HG03342 (cell line): ENCODE results near the gene PTPN14.
"Not testable (repeated sequence)": the region's sequence is repeated elsewhere in the genome, so short reads cannot be mapped to it uniquely, and the experiment has no call there.

Source experiments
- ATAC-seq: cut with Tn5 transposase; IDR thresholded peaks from one replicate; pipeline ENCODE4 v1.9.1; 2021; ENCODE audit warnings: mild to moderate bottlenecking, moderate library complexity; ENCODE audit not compliant: unreplicated experiment

The PTPN14 gene

GRCh38 chr1:214404571-214405213 is 146.7 kb downstream of the PTPN14 start:
- peak; percentile 14 for ATAC-seq

GRCh38 chr1:214404154-214404553 is 147.2 kb downstream of the PTPN14 start:
- ATAC-seq: peak; percentile 50

GRCh38 chr1:214403431-214403830 is 148.0 kb downstream of the PTPN14 start:
- ATAC-seq: no peak

GRCh38 chr1:214402613-214403083 is 148.8 kb downstream of the PTPN14 start:
- ATAC-seq: no peak

- no peak for ATAC-seq
These were observed 149.7 kb downstream of the PTPN14 start for GRCh38 chr1:214401666-214402065.

- no peak for ATAC-seq
These were observed 151.3 kb downstream of the PTPN14 start for GRCh38 chr1:214400131-214400530.

- ATAC-seq: no peak
These were observed 152.9 kb downstream of the PTPN14 start for GRCh38 chr1:214398490-214398889.

- ATAC-seq: no peak
These were observed 153.9 kb downstream of the PTPN14 start for GRCh38 chr1:214397497-214397896.

GRCh38 chr1:214396330-214396729 is 155.1 kb downstream of the PTPN14 start:
- no peak for ATAC-seq

- ATAC-seq: not testable (repeated sequence)
These were observed 156.8 kb downstream of the PTPN14 start for GRCh38 chr1:214394569-214394968.

- ATAC-seq: no peak
These were observed 158.3 kb downstream of the PTPN14 start for GRCh38 chr1:214393086-214393485.

- ATAC-seq: no peak
These were observed 159.3 kb downstream of the PTPN14 start for GRCh38 chr1:214391873-214392645.

GRCh38 chr1:214389734-214390133 is 161.7 kb downstream of the PTPN14 start:
- no peak for ATAC-seq

GRCh38 chr1:214386747-214387146 is 164.7 kb downstream of the PTPN14 start:
- ATAC-seq: no peak

GRCh38 chr1:214386333-214386732 is 165.1 kb downstream of the PTPN14 start:
- ATAC-seq: no peak

GRCh38 chr1:214385428-214385827 is 166.0 kb downstream of the PTPN14 start:
- no peak for ATAC-seq

GRCh38 chr1:214384373-214385079 is 166.9 kb downstream of the PTPN14 start:
- no peak for ATAC-seq

GRCh38 chr1:214383381-214384372 is 167.7 kb downstream of the PTPN14 start:
- ATAC-seq: no peak

GRCh38 chr1:214380986-214381695 is 170.3 kb downstream of the PTPN14 start:
- no peak for ATAC-seq

GRCh38 chr1:214380396-214380795 is 171.0 kb downstream of the PTPN14 start:
- no peak for ATAC-seq
